D341Med (cell line): ENCODE data around the gene OR2T5.
"Not testable (repeated sequence)": the region's sequence is repeated elsewhere in the genome, so short reads cannot be mapped to it uniquely, and the experiment has no call there.

Experiments used
- DNase-seq: peaks from one replicate; pipeline ENCODE4 v3.0.0; 2012; ENCODE audit warnings: low spot score

The OR2T5 gene

DNA sequence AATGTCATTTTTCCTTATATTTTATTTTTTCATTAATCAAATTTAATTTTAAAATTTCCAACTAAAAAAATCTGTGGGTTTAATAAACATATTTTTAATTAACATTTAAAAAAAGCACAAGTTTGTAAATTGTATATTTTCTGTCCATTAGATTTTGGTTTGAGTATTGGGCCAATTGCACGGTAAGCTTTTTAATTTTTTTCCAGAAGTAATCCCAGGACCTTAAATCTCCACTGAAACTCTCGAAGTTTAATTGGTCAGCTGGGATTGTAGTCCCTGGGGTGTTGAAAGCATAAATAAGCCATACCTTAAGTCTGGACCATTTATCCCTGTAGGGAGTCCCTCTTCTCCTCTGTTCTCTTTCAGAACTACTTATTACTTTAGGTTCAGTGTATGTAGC is 19.4 kb downstream of the OR2T5 start, which contains the start of gene OR2G6:
OR2G6 (plus strand) TSS at position 301 of the 400 bp plus-strand sequence. CDS start 13,574 bp downstream, outside the sequence.
- DNase-seq: not testable (repeated sequence)

DNA sequence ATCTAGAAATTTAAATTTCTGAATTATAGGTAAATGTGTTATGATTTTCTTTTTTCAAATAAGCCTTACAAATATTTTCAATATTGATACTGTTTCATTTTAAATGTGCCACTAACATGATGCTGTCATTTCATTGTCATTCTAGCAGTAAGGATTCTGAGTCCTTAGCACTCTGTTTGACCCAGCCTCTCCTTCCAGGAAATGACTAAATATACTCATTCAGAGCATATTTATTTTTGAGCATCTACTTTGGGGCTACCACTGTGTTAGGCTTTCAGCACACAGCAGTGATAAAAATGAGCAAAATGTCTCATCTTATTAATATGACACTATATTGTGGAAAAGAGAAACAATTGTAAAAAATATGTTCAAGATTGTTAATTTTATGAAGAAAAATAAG is 21.8 kb downstream of the OR2T5 start:
- not testable (repeated sequence) for DNase-seq

DNA sequence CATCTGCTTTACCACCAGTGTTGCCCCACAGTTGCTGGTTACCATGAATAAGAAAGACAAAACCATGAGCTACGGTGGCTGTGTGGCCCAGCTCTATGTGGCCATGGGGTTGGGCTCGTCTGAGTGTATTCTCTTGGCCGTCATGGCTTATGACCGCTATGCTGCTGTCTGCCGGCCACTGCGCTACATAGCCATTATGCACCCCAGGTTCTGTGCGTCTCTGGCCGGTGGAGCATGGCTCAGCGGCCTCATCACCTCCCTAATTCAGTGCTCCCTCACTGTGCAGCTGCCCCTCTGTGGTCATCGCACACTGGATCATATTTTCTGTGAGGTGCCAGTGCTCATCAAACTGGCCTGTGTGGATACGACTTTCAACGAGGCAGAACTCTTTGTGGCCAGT is 33.5 kb downstream of the OR2T5 start:
- no peak for DNase-seq

DNA sequence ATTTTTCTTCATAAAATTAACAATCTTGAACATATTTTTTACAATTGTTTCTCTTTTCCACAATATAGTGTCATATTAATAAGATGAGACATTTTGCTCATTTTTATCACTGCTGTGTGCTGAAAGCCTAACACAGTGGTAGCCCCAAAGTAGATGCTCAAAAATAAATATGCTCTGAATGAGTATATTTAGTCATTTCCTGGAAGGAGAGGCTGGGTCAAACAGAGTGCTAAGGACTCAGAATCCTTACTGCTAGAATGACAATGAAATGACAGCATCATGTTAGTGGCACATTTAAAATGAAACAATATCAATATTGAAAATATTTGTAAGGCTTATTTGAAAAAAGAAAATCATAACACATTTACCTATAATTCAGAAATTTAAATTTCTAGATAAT is 49.1 kb downstream of the OR2T5 start:
- not testable (repeated sequence) for DNase-seq
